Measurements from ENCODE around the gene STOM. TPM values are rescaled to one million over a fixed set of nuclear protein-coding genes. Genes with fewer than 3 reads are reported as not detected.

STOM gene
- total RNA-seq, 1 experiment from 2014 or later = 7.6 TPM

GRCh38 chr9:121316378-121316777 lies 53.7 kb downstream of the STOM start:
- Histone ChIP-seq H2AFZ (no peak overlapping the region), H3K9me3 (ENCODE audit: insufficient read depth, low read depth) (no peaks in the 10 kb centered on the region), H3K27ac (no peak overlapping the region), H3K36me3 (ENCODE audit: low read depth) (no peaks in the 10 kb centered on the region), H3K4me1 (replicated peaks; ENCODE audit: insufficient read depth) (no peaks in the 10 kb centered on the region), H4K20me1 (ENCODE audit: insufficient read depth) (no peaks in the 10 kb centered on the region), H3K4me2 (no peak overlapping the region), H3K4me3 (no peak overlapping the region), H3F3A (ENCODE audit: insufficient read depth, low read depth) (peaks cover 4% of the 10 kb centered on the region; the same call in 1 of the 2 replicates), H3K27me3 (ENCODE audit: insufficient read depth, low read depth) (no peaks in the 10 kb centered on the region), H3K9me2 (ENCODE audit: insufficient read depth) (no peaks in the 10 kb centered on the region), H3K79me2 (ENCODE audit: low read depth) (no peaks in the 10 kb centered on the region)
- BruUV-seq (replicated peaks) = no TSS peak
- TF ChIP-seq CTCF (conservative IDR thresholded peaks at IDR 0.05) (no peak), EZH2 (IDR thresholded peaks at IDR 0.05; ENCODE audit: low read depth) (no peak)
- DNase-seq = no peak
- ChIA-PET POLR2A (ENCODE audit: unreplicated experiment) (no interaction called here), CTCF (interaction anchor here (1.1 kb wide), 1 partner anchor 101 kb away, joined by 4 read pairs; no protein-coding TSS in a partner anchor)
- intact Hi-C loops (cut with micrococcal nuclease; ENCODE audit: unreplicated experiment) = no loop called here

GRCh38 chr9:121313458-121314152 lies 56.4 kb downstream of the STOM start:
- Histone ChIP-seq H3K9me2 (ENCODE audit: insufficient read depth) (no peaks in the 10 kb centered on the region), H3K4me3 (no peak overlapping the region), H3K79me2 (ENCODE audit: low read depth) (no peaks in the 10 kb centered on the region), H3K9me3 (ENCODE audit: insufficient read depth, low read depth) (no peaks in the 10 kb centered on the region), H3K4me2 (no peak overlapping the region), H4K20me1 (ENCODE audit: insufficient read depth) (no peaks in the 10 kb centered on the region), H3K27ac (no peak overlapping the region), H3F3A (ENCODE audit: insufficient read depth, low read depth) (no peaks in the 10 kb centered on the region), H2AFZ (no peak overlapping the region), H3K27me3 (ENCODE audit: insufficient read depth, low read depth) (no peaks in the 10 kb centered on the region), H3K36me3 (ENCODE audit: low read depth) (no peaks in the 10 kb centered on the region), H3K4me1 (replicated peaks; ENCODE audit: insufficient read depth) (no peaks in the 10 kb centered on the region)
- intact Hi-C loops (cut with micrococcal nuclease; ENCODE audit: unreplicated experiment) = no loop called here
- CTCF ChIA-PET = no interaction called here
- TF ChIP-seq EZH2 (IDR thresholded peaks at IDR 0.05; ENCODE audit: low read depth) (no peak), CTCF (conservative IDR thresholded peaks at IDR 0.05) (no peak)
- no peak for DNase-seq
- POLR2A ChIA-PET (ENCODE audit: unreplicated experiment) = no interaction called here
- no TSS peak for BruUV-seq (replicated peaks)

GRCh38 chr9:121312169-121312568 lies 57.9 kb downstream of the STOM start:
- intact Hi-C loops (cut with micrococcal nuclease; ENCODE audit: unreplicated experiment) = no loop called here
- no peak for TF ChIP-seq CTCF (conservative IDR thresholded peaks at IDR 0.05)
- TF ChIP-seq EZH2 (IDR thresholded peaks at IDR 0.05; ENCODE audit: low read depth) = no peak
- Histone ChIP-seq H3K36me3 (ENCODE audit: low read depth) (no peaks in the 10 kb centered on the region), H3K9me3 (ENCODE audit: insufficient read depth, low read depth) (no peaks in the 10 kb centered on the region), H3F3A (ENCODE audit: insufficient read depth, low read depth) (no peaks in the 10 kb centered on the region), H4K20me1 (ENCODE audit: insufficient read depth) (no peaks in the 10 kb centered on the region), H3K27me3 (ENCODE audit: insufficient read depth, low read depth) (no peaks in the 10 kb centered on the region), H3K4me1 (replicated peaks; ENCODE audit: insufficient read depth) (no peaks in the 10 kb centered on the region), H3K27ac (no peak overlapping the region), H2AFZ (no peak overlapping the region), H3K79me2 (ENCODE audit: low read depth) (no peaks in the 10 kb centered on the region), H3K4me3 (no peak overlapping the region), H3K9me2 (ENCODE audit: insufficient read depth) (no peaks in the 10 kb centered on the region), H3K4me2 (no peak overlapping the region)
- no TSS peak for BruUV-seq (replicated peaks)
- ChIA-PET POLR2A (ENCODE audit: unreplicated experiment) (no interaction called here), CTCF (no interaction called here)
- no peak for DNase-seq
